Measurements from ENCODE around the gene CYP2C19.
"Not testable (repeated sequence)": the region's sequence is repeated elsewhere in the genome, so short reads cannot be mapped to it uniquely, and the experiment has no call there.

Gene CYP2C19

DNA sequence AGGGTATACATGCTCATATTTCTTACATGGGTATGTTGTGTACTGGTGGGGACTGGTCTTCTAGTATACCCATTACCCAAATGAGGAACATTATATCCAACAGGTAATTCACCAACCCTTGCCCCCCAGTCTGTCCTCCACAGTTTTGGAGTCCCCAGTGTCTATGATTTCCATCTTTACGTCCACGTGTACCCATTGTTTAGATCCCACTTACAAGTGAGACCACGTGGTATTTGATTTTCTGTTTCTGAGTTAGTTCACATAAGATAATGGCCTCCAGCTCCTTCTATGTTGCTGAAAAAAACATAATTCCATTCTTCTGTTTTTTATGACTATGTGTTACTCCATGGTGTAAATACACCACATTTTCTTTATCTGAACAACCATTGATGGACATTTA is 126.6 kb downstream of the CYP2C19 start:
- DNase-seq = no peak

GRCh38 chr10:94890264-94891022 is 128.0 kb downstream of the CYP2C19 start:
- DNase-seq = no peak

- not testable (repeated sequence) for DNase-seq
Observed at GRCh38 chr10:94898414-94898813, 135.9 kb downstream of the CYP2C19 start.

GRCh38 chr10:94902080-94902479 is 139.6 kb downstream of the CYP2C19 start:
- no peak for DNase-seq

DNA sequence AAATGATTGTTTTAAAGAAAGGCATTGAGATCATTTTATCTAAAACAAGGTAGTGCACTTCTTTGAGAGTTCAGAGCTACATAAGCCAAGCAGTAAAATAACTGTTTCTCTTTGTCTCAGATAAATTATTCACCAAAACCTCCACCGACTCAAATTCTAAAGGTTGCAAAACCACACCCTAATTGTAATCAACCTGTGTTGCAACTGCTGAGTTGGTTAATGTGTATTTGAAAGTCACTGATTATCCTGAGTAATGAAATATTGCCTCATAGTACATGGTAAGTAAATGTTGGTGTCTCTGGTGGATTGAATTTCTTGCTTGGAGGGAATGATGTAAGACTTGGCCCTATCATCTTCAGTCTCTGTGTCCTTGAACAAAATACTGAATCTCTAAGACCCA is 140.1 kb downstream of the CYP2C19 start:
- no peak for DNase-seq

Data from fibroblast of skin of right biceps (primary cell).